ENCODE results near the gene IL36A.

IL36A gene

DNA sequence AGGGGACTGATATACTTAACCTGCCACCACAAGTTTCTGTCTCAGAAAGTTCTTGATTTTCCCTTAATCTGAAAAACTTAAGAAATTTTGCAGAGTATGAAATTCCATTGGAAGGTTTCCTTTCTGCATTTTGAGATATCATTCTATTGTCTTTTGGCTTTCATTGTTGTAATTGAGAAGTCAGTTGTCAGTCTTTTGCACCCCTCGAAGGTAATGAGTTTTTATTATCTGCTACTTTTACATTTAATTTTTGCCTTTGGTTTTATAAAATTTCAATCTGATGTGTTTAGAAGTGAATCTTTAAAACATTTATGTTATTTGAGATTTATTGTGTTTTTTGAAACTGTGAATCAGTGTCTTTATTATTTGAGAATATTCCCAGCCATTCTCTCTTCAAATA lies 4.8 kb upstream of the IL36A start:
- H3K79me2 ChIP-seq (ENCODE audit: low read length): no peaks in the 10 kb centered on the region
- peaks cover 23% of the 10 kb centered on the region for H3F3A ChIP-seq (ENCODE audit: insufficient read depth, low read length)
- H3K9ac ChIP-seq (ENCODE audit: low read length): no peak overlapping the region
- DNase-seq: no peak
- no peaks in the 10 kb centered on the region for H3K9me3 ChIP-seq (replicated peaks; ENCODE audit: insufficient read depth, low read length)
- TF ChIP-seq EZH2phosphoT487 (IDR thresholded peaks at IDR 0.05; ENCODE audit: low read length) (no peak), EZH2 (optimal IDR thresholded peaks at IDR 0.05; ENCODE audit: low read depth, low read length) (no peak)
- TF ChIP-seq, protein P1, sequence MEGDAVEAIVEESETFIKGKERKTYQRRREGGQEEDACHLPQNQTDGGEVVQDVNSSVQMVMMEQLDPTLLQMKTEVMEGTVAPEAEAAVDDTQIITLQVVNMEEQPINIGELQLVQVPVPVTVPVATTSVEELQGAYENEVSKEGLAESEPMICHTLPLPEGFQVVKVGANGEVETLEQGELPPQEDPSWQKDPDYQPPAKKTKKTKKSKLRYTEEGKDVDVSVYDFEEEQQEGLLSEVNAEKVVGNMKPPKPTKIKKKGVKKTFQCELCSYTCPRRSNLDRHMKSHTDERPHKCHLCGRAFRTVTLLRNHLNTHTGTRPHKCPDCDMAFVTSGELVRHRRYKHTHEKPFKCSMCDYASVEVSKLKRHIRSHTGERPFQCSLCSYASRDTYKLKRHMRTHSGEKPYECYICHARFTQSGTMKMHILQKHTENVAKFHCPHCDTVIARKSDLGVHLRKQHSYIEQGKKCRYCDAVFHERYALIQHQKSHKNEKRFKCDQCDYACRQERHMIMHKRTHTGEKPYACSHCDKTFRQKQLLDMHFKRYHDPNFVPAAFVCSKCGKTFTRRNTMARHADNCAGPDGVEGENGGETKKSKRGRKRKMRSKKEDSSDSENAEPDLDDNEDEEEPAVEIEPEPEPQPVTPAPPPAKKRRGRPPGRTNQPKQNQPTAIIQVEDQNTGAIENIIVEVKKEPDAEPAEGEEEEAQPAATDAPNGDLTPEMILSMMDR (IDR thresholded peaks at IDR 0.05; ENCODE audit: low read length): no peak
- no peak overlapping the region for H3K4me2 ChIP-seq (ENCODE audit: low read depth, low read length)
- H3K27me3 ChIP-seq (replicated peaks; ENCODE audit: insufficient read depth, low read length): no peaks in the 10 kb centered on the region
- no peaks in the 10 kb centered on the region for H3K9me2 ChIP-seq (replicated peaks; ENCODE audit: insufficient read depth, low read length)
- no peak overlapping the region for H3K27ac ChIP-seq (ENCODE audit: low read length)
- H2AFZ ChIP-seq (ENCODE audit: low read length): no peak overlapping the region
- H3K36me3 ChIP-seq (replicated peaks; ENCODE audit: insufficient read depth, low read length): no peaks in the 10 kb centered on the region
- H4K20me1 ChIP-seq (ENCODE audit: insufficient read depth, low read length): no peaks in the 10 kb centered on the region
- no peak overlapping the region for H3K4me3 ChIP-seq (ENCODE audit: low read length)
- H3K4me1 ChIP-seq (ENCODE audit: low read length): peaks cover 18% of the 10 kb centered on the region

DNA sequence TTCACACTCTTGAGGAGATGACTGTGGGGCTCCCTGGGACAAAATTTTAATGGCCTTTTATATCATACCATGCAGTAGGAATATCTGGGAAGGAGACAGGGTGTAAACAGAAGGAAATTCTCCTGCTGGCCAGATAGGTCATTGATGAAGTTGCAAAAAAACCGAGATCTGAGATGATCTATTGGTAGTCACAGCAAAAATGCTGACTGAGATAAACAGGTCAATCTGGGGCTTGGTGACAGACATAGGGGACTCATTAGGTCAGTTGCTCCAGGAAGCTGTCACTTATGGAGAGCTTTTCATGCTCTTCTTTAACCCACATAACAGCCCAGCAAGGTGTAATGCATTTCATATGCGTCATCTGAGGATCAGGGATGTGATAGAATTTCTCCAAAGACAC lies 2.6 kb upstream of the IL36A start:
- TF ChIP-seq EZH2phosphoT487 (IDR thresholded peaks at IDR 0.05; ENCODE audit: low read length): no peak
- TF ChIP-seq EZH2 (optimal IDR thresholded peaks at IDR 0.05; ENCODE audit: low read depth, low read length): no peak
- TF ChIP-seq, protein P1 (IDR thresholded peaks at IDR 0.05; ENCODE audit: low read length): no peak

DNA sequence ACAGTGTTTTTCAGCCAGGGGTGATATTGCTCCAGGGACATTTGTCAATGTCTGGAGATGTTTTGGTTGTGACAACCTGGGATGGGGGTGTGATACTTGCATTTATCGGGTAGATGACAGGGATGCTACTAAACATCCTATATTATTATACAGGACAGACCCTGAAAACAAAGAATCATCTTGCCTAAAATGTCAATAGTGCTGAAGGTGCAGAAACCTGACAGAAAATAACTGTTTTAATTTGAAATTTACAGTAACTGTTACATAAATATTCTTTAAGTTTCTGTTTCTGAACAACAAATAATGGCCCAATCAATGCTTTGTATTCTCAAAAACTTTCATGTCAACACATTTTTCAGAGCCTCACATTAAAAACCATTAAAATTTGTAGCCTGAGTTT lies 2.0 kb downstream of the IL36A start:
- H3K27me3 ChIP-seq (replicated peaks; ENCODE audit: insufficient read depth, low read length): no peaks in the 10 kb centered on the region
- TF ChIP-seq, protein P1 (IDR thresholded peaks at IDR 0.05; ENCODE audit: low read length): no peak
- no peak for TF ChIP-seq EZH2phosphoT487 (IDR thresholded peaks at IDR 0.05; ENCODE audit: low read length)
- TF ChIP-seq EZH2 (optimal IDR thresholded peaks at IDR 0.05; ENCODE audit: low read depth, low read length): no peak
- no peaks in the 10 kb centered on the region for H4K20me1 ChIP-seq (ENCODE audit: insufficient read depth, low read length)
- no peak overlapping the region for H2AFZ ChIP-seq (ENCODE audit: low read length)
- DNase-seq: no peak
- H3F3A ChIP-seq (ENCODE audit: insufficient read depth, low read length): peaks cover 10% of the 10 kb centered on the region; the same call in 1 of the 2 replicates
- no peak overlapping the region for H3K27ac ChIP-seq (ENCODE audit: low read length)
- H3K9ac ChIP-seq (ENCODE audit: low read length): no peak overlapping the region
- peaks cover 21% of the 10 kb centered on the region for H3K4me1 ChIP-seq (ENCODE audit: low read length)
- no peak overlapping the region for H3K4me3 ChIP-seq (ENCODE audit: low read length)
- H3K36me3 ChIP-seq (replicated peaks; ENCODE audit: insufficient read depth, low read length): no peaks in the 10 kb centered on the region
- H3K79me2 ChIP-seq (ENCODE audit: low read length): no peaks in the 10 kb centered on the region
- H3K4me2 ChIP-seq (ENCODE audit: low read depth, low read length): no peak overlapping the region
- no peaks in the 10 kb centered on the region for H3K9me2 ChIP-seq (replicated peaks; ENCODE audit: insufficient read depth, low read length)
- H3K9me3 ChIP-seq (replicated peaks; ENCODE audit: insufficient read depth, low read length): no peaks in the 10 kb centered on the region

More for the DNA sequence above, 2.6 kb upstream of the IL36A start:
- Histone ChIP-seq H3K79me2 (ENCODE audit: low read length) (no peaks in the 10 kb centered on the region), H3K27ac (ENCODE audit: low read length) (no peak overlapping the region), H3K9ac (ENCODE audit: low read length) (no peak overlapping the region), H2AFZ (ENCODE audit: low read length) (no peak overlapping the region), H3K4me1 (ENCODE audit: low read length) (peaks cover under 1% of the 10 kb centered on the region), H3K4me3 (ENCODE audit: low read length) (no peak overlapping the region), H3K27me3 (replicated peaks; ENCODE audit: insufficient read depth, low read length) (no peaks in the 10 kb centered on the region), H3K9me3 (replicated peaks; ENCODE audit: insufficient read depth, low read length) (no peaks in the 10 kb centered on the region), H4K20me1 (ENCODE audit: insufficient read depth, low read length) (no peaks in the 10 kb centered on the region), H3F3A (ENCODE audit: insufficient read depth, low read length) (peaks cover under 1% of the 10 kb centered on the region; the same call in 1 of the 2 replicates), H3K9me2 (replicated peaks; ENCODE audit: insufficient read depth, low read length) (no peaks in the 10 kb centered on the region), H3K36me3 (replicated peaks; ENCODE audit: insufficient read depth, low read length) (no peaks in the 10 kb centered on the region), H3K4me2 (ENCODE audit: low read depth, low read length) (no peak overlapping the region)
- DNase-seq: no peak
